ENCODE measurements around the gene RANBP10.

RANBP10 gene

DNA sequence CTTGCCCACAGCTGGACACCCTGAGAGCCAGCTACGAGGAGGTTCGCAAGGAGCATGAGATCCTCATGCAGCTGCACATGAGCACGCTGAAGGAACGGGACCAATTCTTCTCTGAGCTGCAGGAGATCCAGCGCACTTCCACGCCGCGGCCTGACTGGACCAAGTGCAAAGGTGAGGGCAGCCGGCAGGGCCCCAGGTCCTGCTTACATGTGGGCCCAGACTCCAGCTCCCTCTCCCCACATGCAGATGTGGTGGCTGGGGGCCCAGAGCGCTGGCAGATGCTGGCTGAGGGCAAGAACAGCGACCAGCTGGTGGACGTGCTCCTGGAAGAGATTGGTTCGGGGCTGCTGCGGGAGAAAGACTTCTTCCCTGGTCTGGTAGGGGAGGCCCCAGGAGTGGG, 19.5 kb upstream of the RANBP10 start:
- FAIRE-seq (no peak), DNase-seq (ENCODE audit: insufficient read length, low spot score) (no peak)
- TF ChIP-seq, protein P1, sequence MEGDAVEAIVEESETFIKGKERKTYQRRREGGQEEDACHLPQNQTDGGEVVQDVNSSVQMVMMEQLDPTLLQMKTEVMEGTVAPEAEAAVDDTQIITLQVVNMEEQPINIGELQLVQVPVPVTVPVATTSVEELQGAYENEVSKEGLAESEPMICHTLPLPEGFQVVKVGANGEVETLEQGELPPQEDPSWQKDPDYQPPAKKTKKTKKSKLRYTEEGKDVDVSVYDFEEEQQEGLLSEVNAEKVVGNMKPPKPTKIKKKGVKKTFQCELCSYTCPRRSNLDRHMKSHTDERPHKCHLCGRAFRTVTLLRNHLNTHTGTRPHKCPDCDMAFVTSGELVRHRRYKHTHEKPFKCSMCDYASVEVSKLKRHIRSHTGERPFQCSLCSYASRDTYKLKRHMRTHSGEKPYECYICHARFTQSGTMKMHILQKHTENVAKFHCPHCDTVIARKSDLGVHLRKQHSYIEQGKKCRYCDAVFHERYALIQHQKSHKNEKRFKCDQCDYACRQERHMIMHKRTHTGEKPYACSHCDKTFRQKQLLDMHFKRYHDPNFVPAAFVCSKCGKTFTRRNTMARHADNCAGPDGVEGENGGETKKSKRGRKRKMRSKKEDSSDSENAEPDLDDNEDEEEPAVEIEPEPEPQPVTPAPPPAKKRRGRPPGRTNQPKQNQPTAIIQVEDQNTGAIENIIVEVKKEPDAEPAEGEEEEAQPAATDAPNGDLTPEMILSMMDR (IDR thresholded peaks at IDR 0.05; ENCODE audit: insufficient read depth, missing control alignments), result no peak

DNA sequence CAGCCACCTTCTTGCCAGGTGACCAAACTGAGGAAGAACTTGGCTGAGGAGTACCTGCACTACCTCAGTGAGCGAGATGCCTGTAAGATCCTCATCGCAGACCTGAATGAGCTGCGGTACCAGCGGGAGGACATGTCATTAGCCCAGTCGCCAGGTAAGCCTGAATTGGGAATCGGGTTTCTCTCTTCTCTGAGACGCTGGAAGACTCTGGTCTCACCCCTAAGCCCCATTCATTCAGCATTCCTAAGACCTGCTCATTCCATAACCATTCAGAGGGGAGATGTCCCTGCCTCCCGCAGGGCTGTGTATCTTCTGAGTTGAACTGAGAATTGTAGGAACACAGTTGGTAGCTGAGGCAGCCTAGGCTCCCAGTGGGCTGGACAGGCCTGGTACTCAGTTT, 18.8 kb upstream of the RANBP10 start:
- FAIRE-seq (no peak), DNase-seq (ENCODE audit: insufficient read length, low spot score) (no peak)
- TF ChIP-seq, protein P1 (IDR thresholded peaks at IDR 0.05; ENCODE audit: insufficient read depth, missing control alignments), result no peak

DNA sequence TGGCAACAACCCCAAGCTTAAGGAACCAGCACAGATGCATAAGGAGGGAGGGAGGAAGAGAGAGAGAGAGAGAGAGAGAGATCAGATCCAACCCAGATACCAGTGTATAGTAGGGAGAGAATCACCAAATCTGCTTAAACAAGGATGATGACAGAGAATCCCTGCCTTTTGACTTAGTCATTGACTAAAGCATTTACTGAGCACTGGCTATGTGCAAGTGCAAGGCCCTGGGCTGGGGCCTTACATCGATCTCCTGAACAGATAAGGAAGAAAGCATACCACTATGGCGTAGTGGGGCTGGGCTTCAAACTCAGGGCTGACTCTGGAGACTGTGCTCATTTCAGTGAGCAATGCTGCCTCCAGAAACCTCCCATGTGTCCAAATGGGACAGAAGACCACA, 16.2 kb upstream of the RANBP10 start:
- FAIRE-seq (no peak), DNase-seq (ENCODE audit: insufficient read length, low spot score) (no peak)
- TF ChIP-seq, protein P1 (IDR thresholded peaks at IDR 0.05; ENCODE audit: insufficient read depth, missing control alignments), result no peak

DNA sequence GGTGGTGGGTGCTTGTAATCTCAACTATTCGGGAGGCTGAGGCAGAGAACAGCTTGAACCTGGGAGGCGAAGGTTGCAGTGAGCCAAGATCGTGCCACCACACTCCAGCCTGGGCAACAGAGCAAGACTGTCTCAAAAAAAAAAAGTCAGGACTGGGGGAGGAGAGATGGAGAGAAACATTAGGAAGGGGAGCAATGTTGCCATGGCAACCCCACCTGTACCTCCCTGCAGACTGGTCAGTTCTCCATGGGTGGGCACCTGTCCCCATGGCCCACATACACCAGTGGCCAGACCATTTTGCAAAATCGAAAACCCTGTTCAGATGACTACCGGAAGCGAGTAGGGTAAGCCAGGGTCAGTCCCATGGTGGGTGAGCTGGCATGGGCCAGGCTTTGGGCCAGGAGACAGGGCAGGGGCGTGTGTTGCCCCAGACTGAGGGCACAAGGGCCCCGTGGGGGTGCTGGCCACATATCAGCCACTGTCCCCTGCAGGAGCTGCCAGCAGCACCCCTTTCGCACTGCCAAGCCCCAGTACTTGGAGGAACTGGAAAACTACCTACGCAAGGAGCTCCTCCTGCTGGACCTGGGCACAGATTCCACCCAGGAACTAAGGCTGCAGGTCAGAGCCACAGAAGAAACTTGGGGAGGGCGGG, 14.4 kb upstream of the RANBP10 start:
- no peak for DNase-seq (ENCODE audit: insufficient read length, low spot score)
- TF ChIP-seq, protein P1 (IDR thresholded peaks at IDR 0.05; ENCODE audit: insufficient read depth, missing control alignments), result no peak
- FAIRE-seq, result no peak

DNA sequence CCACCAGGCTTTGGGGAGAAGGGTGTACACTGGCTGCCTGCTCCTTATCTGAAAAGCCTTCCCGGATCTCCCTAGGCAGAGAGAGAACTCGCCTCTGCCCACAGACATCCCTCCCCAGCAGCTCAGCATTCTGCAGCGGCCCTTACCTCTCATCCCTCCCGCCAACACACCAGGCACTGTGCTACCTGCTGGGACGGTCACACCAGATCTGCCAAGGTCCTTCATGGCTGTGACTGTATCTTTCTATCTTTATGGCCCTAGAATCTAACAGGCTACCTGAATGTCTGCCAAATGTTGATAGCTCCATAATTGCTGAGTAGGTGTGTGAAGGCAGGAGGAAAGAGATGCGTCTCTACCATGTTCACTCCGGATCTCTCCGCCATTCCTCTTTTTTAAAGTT, 8.2 kb upstream of the RANBP10 start:
- FAIRE-seq (no peak), DNase-seq (ENCODE audit: insufficient read length, low spot score) (no peak)
- TF ChIP-seq, protein P1 (IDR thresholded peaks at IDR 0.05; ENCODE audit: insufficient read depth, missing control alignments), result no peak

DNA sequence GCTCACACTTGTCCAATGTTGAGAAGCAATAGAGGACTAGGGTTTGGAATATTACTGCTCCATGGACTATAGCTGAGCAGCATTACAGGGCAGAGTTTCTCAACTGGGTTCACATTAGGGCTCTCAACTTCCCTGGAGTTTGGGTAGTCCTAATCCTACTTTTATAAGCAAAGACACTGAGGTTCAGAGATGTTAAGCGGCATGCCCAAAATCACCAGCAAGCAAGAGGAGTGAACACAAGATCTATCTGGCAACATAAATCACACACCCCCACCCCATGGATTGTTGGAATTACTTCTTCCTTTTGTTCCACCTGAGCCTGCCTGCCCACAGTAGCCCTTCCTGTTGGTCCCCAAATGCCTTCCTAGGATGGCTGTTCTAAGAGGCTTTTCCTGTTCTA, 5.5 kb upstream of the RANBP10 start:
- TF ChIP-seq, protein P1 (IDR thresholded peaks at IDR 0.05; ENCODE audit: insufficient read depth, missing control alignments), result no peak
- FAIRE-seq (no peak), DNase-seq (ENCODE audit: insufficient read length, low spot score) (no peak)

DNA sequence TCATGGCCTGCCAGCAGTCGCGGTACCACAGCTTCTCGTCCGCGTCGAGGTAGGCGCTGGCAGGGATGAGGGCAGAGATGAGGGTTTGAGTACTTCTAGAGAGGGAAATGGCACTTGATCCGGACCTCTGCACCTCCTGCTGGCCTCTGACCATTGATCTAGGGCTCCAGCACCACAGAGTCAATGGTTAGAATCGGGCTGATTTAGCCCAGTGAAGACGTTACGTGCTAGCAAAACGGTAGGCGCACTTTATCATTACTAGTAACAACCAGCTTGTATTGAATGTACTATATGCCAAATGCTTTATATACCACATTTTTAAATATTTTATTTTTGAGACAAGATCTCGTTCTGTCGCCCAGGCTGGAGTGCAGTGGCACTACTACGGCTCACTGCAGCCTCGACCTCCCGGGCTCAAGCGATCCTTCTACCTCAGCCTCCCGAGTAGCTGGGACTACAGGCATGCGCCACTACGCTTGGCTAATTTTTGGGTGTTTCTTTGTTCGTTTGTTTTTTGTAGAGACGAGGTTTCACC, 855 bp upstream of the RANBP10 start:
- no peak for FAIRE-seq
- TF ChIP-seq, protein P1 (IDR thresholded peaks at IDR 0.05; ENCODE audit: insufficient read depth, missing control alignments), result no peak
- DNase-seq (ENCODE audit: insufficient read length, low spot score), result no peak
